Gastrocnemius medialis (tissue), 4 donors: Measurements from ENCODE around the gene WFIKKN1. TPM values are rescaled to one million over a fixed set of nuclear protein-coding genes. Genes with fewer than 3 reads are reported as not detected.

Experiments
- ATAC-seq, 2 donors: fragments of 150-250 bp; one replicate each; pipeline ENCODE4 v1.9.1; 2016
- DNase-seq, 2 donors: peaks; one replicate each; pipeline ENCODE4 v3.0.0-alpha.2; 2019
- H3K27ac ChIP-seq, 4 donors: fragments of 200-600 bp; sonication (generic); 1 replicate in 1 of 4; 2 replicates in 3 of 4; pipeline ENCODE4 v1.5.1; 2016 to 2018; ENCODE audit warnings: mild to moderate bottlenecking in 2 of 4, moderate library complexity in 1 of 4
- H3K27me3 ChIP-seq, 3 donors: fragments of 200-600 bp; sonication (generic) in 2 of 3; 1 replicate in 1 of 3; 2 replicates in 2 of 3; pipeline versions ENCODE4 v1.5.1 to v1.6.0; 2016 to 2019; ENCODE audit warnings: mild to moderate bottlenecking in 1 of 3, moderate library complexity in 1 of 3
- H3K36me3 ChIP-seq, 2 donors: fragments of 200-600 bp; sonication (generic) in 1 of 2; one replicate each; pipeline ENCODE4 v1.5.1; 2017 to 2018
- H3K4me1 ChIP-seq, 2 donors: fragments of 200-600 bp; sonication (generic) in 1 of 2; one replicate each; pipeline ENCODE4 v1.5.1; 2016 to 2017; ENCODE audit warnings: mild to moderate bottlenecking in 2 of 2
- H3K4me3 ChIP-seq, 4 donors: fragments of 200-600 bp; sonication (generic) in 3 of 4; 1 replicate in 1 of 4; 2 replicates in 3 of 4; pipeline ENCODE4 v1.5.1; 2016 to 2019; ENCODE audit warnings: mild to moderate bottlenecking in 2 of 4
- H3K9me3 ChIP-seq, 3 donors: fragments of 200-600 bp; sonication (generic) in 2 of 3; 1 replicate in 1 of 3; 2 replicates in 2 of 3; pipeline ENCODE4 v1.5.1; 2016 to 2019
- POLR2A ChIP-seq, 2 donors: fragments of 450-650 bp; IDR thresholded peaks; one replicate each; pipeline ENCODE4 v1.6.1; 2017; ENCODE audit warnings: antibody characterized with exemption in 2 of 2, mild to moderate bottlenecking in 2 of 2, moderate library complexity in 2 of 2
- in situ Hi-C, 4 donors: fragments of 200-750 bp; cut with MboI; loops; one replicate each; pipeline versions ENCODE4 v1.15.0 to v1.8.0; 2017; ENCODE audit warnings: low sequenced_read_pairs in 4 of 4
- intact Hi-C: fragments of 100-400 bp; cut with DNase I; formaldehyde crosslinking; loops from one replicate; pipeline ENCODE4 v1.15.1; 2023; ENCODE audit warnings: low total_unique reads
- total RNA-seq, 4 donors: library from RNA; depleted of rRNA; stranded (reverse); fragments of >200 nt; gene quantifications; one replicate each; pipeline versions ENCODE4 v1.1.0 to v1.2.3, GENCODE V29; 2016
- TF ChIP-seq, protein P1 (sequence below), 5 experiments: fragments of 450-650 bp in 3 of 5; fragments of 200-600 bp in 2 of 5; sonication (generic) in 2 of 5; IDR thresholded peaks in 4 of 5; conservative IDR thresholded peaks in 1 of 5; 1 replicate in 4 of 5; 2 replicates in 1 of 5; pipeline ENCODE4 v1.5.1; 2016 to 2019; ENCODE audit warnings: antibody characterized with exemption in 5 of 5, mild to moderate bottlenecking in 3 of 5, moderate library complexity in 3 of 5

Gene WFIKKN1
- total RNA-seq, 4 donors from 2014 or later: 0.12 to 3.2 (median 1.3) TPM

DNA sequence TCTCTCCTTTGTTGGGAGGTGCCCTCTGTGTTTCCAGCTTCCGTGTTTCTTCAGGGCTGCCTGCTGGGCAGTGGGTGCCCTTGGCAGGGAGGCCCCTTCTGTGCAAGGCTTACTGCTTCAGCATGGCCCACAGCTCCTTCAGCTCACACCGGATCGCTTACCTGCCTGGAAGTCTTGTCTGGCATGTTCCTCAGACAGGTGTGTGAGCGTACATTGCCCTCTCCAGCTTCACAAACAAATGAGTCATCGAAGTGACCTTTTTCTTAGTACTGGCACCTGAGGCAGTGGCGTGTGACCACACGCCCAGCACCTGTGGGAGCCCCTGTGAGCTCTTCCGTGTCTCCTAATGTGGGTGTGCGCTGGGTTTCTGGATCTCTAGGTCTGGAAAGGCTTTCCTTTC is 37.4 kb upstream of the WFIKKN1 start:
- ATAC-seq (no peak), DNase-seq (peak in 1 of 2 donors; percentile 58)
- intact Hi-C loops: no loop called here
- Histone ChIP-seq H3K27me3 (no peaks in the 10 kb centered on the region), H3K4me3 (peak overlapping the region in 2 of 4 donors; percentile 30 to 31), H3K4me1 (peaks cover 49 to 50% of the 10 kb centered on the region in 2 donors), H3K36me3 (no peaks in the 10 kb centered on the region), H3K9me3 (no peaks in the 10 kb centered on the region), H3K27ac (peak overlapping the region; percentile 87 to 97 (median 95))
- in situ Hi-C loops: no loop called here
- TF ChIP-seq POLR2A (IDR thresholded peaks at IDR 0.05): no peak
- TF ChIP-seq, protein P1, sequence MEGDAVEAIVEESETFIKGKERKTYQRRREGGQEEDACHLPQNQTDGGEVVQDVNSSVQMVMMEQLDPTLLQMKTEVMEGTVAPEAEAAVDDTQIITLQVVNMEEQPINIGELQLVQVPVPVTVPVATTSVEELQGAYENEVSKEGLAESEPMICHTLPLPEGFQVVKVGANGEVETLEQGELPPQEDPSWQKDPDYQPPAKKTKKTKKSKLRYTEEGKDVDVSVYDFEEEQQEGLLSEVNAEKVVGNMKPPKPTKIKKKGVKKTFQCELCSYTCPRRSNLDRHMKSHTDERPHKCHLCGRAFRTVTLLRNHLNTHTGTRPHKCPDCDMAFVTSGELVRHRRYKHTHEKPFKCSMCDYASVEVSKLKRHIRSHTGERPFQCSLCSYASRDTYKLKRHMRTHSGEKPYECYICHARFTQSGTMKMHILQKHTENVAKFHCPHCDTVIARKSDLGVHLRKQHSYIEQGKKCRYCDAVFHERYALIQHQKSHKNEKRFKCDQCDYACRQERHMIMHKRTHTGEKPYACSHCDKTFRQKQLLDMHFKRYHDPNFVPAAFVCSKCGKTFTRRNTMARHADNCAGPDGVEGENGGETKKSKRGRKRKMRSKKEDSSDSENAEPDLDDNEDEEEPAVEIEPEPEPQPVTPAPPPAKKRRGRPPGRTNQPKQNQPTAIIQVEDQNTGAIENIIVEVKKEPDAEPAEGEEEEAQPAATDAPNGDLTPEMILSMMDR (IDR thresholded peaks at IDR 0.05 in 4 of 5, conservative IDR thresholded peaks at IDR 0.05 in 1 of 5): no peak

DNA sequence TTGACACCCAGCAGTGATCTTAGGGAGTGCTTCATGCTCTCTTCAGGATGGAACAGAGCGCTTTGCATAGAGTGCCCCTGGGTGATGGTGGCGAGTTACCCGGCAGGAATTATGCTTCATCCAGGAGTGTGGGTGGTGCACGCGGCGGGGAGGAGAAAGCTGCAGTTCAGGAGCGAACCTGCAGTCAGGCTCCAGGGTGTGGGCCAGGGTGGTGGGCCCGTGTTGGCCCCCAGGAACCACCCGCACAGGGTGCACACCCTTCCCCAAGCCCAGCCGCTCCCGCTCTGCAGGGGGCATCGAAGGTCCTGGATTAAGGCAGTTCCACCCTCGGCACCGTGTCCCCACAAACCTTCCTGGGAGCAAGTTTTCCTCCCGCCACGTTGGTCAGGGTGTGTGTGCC is 37.0 kb upstream of the WFIKKN1 start:
- ATAC-seq: no peak
- in situ Hi-C loops (no loop called here), intact Hi-C loops (no loop called here)
- Histone ChIP-seq H3K27me3 (no peaks in the 10 kb centered on the region), H3K4me1 (peaks cover 49 to 50% of the 10 kb centered on the region in 2 donors), H3K27ac (peak overlapping the region; percentile 87 to 97 (median 95)), H3K4me3 (no peak overlapping the region), H3K36me3 (no peaks in the 10 kb centered on the region), H3K9me3 (no peaks in the 10 kb centered on the region)
- TF ChIP-seq, protein P1 (IDR thresholded peaks at IDR 0.05 in 4 of 5, conservative IDR thresholded peaks at IDR 0.05 in 1 of 5): no peak
- TF ChIP-seq POLR2A (IDR thresholded peaks at IDR 0.05): no peak
- no peak for DNase-seq

DNA sequence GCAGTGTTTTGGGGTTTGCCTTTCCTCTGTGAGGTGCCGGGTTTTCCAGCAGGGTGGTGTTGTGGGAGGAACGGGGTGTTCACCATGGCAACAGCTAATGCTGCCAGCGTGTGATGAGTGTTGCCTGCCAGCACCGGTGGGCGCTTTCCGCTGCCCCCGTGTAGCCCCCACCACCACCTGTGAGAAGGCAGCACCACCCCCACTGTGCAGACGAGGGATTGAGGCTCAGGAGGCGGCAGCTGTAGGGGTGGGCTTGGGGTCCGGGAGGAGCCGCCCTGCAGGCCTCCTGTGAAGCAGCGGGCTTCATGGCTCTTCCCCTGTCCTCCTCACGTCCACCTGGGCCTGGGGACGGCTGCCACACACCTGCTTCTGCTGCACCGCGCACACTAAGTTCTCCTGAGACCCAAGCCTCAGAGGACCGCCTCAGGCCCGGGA is 35.7 kb upstream of the WFIKKN1 start:
- H3K27ac ChIP-seq: peak overlapping the region; percentile 87 to 97 (median 95)
- no peak for ATAC-seq

DNA sequence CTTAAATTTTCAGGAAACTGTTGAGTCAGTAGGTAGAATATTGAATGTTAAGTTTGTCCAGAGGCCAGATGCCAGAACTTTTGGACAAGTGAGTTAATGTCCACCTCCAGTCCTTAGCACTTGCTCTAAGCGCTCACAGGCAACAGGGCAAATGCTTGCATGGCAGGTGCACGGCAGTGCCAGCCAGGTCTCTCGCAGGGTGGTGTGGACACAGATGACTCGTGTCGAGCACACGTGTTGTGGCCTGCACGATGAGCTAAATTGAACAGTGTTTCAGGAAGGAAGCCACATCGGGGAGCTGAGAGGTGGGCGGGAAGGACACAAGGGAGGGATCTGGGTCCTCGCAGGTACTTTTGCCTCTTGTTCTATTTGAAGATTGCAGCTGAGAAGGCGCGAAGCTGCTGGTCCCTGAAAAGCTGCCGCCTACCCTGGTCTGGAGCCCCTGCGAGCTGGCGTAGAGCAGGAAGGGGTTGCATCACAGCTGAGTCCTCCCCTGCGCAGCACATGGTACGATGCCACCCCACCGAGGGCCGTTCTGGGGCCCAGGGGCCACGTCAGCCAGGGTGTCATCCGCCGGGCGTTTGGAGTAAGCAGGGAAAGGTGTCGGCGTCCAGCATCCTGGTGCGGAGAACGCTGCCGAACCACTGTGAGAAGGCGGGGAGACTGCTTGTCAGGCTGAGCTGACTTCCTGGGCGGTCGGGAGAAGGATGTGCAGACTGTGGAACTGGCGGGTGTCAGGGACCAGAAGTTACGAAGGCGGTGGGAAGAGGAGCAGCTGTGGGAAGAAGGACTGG is 34.6 kb upstream of the WFIKKN1 start:
- intact Hi-C loops (no loop called here), in situ Hi-C loops (no loop called here)
- ATAC-seq (no peak), DNase-seq (peak in 1 of 2 donors; percentile 52)
- no peak for TF ChIP-seq POLR2A (IDR thresholded peaks at IDR 0.05)
- TF ChIP-seq, protein P1 (IDR thresholded peaks at IDR 0.05 in 4 of 5, conservative IDR thresholded peaks at IDR 0.05 in 1 of 5): no peak
- Histone ChIP-seq H3K4me1 (peaks cover 44 to 49% of the 10 kb centered on the region in 2 donors), H3K4me3 (no peak overlapping the region), H3K9me3 (no peaks in the 10 kb centered on the region), H3K27me3 (no peaks in the 10 kb centered on the region), H3K36me3 (no peaks in the 10 kb centered on the region), H3K27ac (peak overlapping the region; percentile 87 to 97 (median 95))

More for the DNA sequence above, 35.7 kb upstream of the WFIKKN1 start:
- Histone ChIP-seq H3K27me3 (no peaks in the 10 kb centered on the region), H3K4me3 (no peak overlapping the region), H3K36me3 (no peaks in the 10 kb centered on the region), H3K9me3 (no peaks in the 10 kb centered on the region), H3K4me1 (peaks cover 49 to 50% of the 10 kb centered on the region in 2 donors)
- DNase-seq: no peak
- in situ Hi-C loops (no loop called here), intact Hi-C loops (no loop called here)
- TF ChIP-seq, protein P1 (IDR thresholded peaks at IDR 0.05 in 4 of 5, conservative IDR thresholded peaks at IDR 0.05 in 1 of 5): no peak
- TF ChIP-seq POLR2A (IDR thresholded peaks at IDR 0.05): no peak
